Stomach (tissue), 4 donors: ENCODE results near the gene RPL27.

ENCODE experiments used
- EP300 ChIP-seq: sonication (generic); formaldehyde crosslinking; IDR thresholded peaks from one replicate; pipeline ENCODE4 v1.6.1; 2017; ENCODE audit warnings: antibody characterized with exemption
- POLR2A ChIP-seq, 4 donors: fragments of 450-650 bp; IDR thresholded peaks; one replicate each; pipeline ENCODE4 v1.6.1; 2016; ENCODE audit warnings: antibody characterized with exemption in 4 of 4, control low read depth in 2 of 4, mild to moderate bottlenecking in 1 of 4, moderate library complexity in 1 of 4
- POLR2AphosphoS5 ChIP-seq, 3 donors: sonication (generic); formaldehyde crosslinking; IDR thresholded peaks; one replicate each; pipeline ENCODE4 v1.6.1; 2016; ENCODE audit warnings: antibody characterized with exemption in 3 of 3
- TF ChIP-seq, protein P1 (sequence below), 7 experiments: fragments of 450-650 bp in 4 of 7; fragments of 200-600 bp in 3 of 7; sonication (generic) in 3 of 7; IDR thresholded peaks; one replicate each; pipeline ENCODE4 v1.5.1; 2016 to 2019; ENCODE audit warnings: antibody characterized with exemption in 7 of 7, control low read depth in 2 of 7, mild to moderate bottlenecking in 1 of 7

GRCh38 chr17:42969001-42969581 lies 29.1 kb upstream of the RPL27 start:
- TF ChIP-seq, protein P1, sequence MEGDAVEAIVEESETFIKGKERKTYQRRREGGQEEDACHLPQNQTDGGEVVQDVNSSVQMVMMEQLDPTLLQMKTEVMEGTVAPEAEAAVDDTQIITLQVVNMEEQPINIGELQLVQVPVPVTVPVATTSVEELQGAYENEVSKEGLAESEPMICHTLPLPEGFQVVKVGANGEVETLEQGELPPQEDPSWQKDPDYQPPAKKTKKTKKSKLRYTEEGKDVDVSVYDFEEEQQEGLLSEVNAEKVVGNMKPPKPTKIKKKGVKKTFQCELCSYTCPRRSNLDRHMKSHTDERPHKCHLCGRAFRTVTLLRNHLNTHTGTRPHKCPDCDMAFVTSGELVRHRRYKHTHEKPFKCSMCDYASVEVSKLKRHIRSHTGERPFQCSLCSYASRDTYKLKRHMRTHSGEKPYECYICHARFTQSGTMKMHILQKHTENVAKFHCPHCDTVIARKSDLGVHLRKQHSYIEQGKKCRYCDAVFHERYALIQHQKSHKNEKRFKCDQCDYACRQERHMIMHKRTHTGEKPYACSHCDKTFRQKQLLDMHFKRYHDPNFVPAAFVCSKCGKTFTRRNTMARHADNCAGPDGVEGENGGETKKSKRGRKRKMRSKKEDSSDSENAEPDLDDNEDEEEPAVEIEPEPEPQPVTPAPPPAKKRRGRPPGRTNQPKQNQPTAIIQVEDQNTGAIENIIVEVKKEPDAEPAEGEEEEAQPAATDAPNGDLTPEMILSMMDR (IDR thresholded peaks at IDR 0.05): no peak
- TF ChIP-seq POLR2A (IDR thresholded peaks at IDR 0.05): no peak
- TF ChIP-seq POLR2AphosphoS5 (IDR thresholded peaks at IDR 0.05): no peak
- TF ChIP-seq EP300: no peak
